Measurements from ENCODE around the gene ZNF205. TPM values are rescaled to one million over a fixed set of nuclear protein-coding genes. Genes with fewer than 3 reads are reported as not detected.
A peak's percentile ranks its signal among the peaks of the same experiment; 100 is the strongest.

The ZNF205 gene
- total and polyA plus RNA-seq, 2 of the 13 experiments (the other 11 are each of a cell fraction or from before 2014, with no cell fraction given): 5.8 to 10.2 TPM

DNA sequence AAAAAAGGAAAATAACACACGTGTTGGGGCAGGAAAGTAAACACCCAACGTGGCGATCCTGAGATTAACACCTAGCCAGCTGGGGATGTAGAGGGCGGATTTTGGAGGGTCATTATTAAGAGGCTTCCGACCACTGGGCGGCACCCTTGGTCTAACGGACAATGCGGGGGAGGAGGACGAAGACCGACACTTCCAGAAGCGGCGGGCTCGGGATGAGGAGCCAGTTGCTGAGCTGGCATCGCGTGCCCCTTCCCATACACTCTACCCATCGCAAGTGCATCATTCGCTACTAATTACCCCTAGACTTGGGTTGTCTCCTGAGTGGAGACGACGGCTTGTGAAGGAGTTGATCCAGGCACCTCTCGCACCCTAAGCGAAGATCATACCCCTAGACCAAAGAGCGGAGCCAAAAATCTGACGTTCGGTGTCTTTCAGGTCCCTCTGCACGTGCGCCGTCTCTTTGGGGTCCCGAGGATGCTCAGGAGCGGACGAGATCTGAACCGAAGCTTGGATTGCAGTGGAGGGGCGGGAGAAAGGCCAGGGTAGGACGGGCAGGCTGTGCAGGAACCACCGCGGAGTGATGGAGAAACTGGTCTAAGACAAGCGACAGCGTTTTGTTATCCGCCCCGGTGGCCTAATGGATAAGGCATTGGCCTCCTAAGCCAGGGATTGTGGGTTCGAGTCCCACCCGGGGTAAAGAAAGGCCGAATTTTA is 40.0 kb downstream of the ZNF205 start (continued):
- TF ChIP-seq, protein P1, sequence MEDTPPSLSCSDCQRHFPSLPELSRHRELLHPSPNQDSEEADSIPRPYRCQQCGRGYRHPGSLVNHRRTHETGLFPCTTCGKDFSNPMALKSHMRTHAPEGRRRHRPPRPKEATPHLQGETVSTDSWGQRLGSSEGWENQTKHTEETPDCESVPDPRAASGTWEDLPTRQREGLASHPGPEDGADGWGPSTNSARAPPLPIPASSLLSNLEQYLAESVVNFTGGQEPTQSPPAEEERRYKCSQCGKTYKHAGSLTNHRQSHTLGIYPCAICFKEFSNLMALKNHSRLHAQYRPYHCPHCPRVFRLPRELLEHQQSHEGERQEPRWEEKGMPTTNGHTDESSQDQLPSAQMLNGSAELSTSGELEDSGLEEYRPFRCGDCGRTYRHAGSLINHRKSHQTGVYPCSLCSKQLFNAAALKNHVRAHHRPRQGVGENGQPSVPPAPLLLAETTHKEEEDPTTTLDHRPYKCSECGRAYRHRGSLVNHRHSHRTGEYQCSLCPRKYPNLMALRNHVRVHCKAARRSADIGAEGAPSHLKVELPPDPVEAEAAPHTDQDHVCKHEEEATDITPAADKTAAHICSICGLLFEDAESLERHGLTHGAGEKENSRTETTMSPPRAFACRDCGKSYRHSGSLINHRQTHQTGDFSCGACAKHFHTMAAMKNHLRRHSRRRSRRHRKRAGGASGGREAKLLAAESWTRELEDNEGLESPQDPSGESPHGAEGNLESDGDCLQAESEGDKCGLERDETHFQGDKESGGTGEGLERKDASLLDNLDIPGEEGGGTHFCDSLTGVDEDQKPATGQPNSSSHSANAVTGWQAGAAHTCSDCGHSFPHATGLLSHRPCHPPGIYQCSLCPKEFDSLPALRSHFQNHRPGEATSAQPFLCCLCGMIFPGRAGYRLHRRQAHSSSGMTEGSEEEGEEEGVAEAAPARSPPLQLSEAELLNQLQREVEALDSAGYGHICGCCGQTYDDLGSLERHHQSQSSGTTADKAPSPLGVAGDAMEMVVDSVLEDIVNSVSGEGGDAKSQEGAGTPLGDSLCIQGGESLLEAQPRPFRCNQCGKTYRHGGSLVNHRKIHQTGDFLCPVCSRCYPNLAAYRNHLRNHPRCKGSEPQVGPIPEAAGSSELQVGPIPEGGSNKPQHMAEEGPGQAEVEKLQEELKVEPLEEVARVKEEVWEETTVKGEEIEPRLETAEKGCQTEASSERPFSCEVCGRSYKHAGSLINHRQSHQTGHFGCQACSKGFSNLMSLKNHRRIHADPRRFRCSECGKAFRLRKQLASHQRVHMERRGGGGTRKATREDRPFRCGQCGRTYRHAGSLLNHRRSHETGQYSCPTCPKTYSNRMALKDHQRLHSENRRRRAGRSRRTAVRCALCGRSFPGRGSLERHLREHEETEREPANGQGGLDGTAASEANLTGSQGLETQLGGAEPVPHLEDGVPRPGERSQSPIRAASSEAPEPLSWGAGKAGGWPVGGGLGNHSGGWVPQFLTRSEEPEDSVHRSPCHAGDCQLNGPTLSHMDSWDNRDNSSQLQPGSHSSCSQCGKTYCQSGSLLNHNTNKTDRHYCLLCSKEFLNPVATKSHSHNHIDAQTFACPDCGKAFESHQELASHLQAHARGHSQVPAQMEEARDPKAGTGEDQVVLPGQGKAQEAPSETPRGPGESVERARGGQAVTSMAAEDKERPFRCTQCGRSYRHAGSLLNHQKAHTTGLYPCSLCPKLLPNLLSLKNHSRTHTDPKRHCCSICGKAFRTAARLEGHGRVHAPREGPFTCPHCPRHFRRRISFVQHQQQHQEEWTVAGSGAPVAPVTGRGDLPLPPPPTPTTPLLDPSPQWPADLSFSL (CRISPR knock-in tag; IDR thresholded peaks at IDR 0.05): no peak
- 0 out of 2 replicates have a peak, but pooled peaks have one; percentile 25 for TF ChIP-seq ZNF563 (CRISPR knock-in tag; IDR thresholded peaks at IDR 0.05)
- TF ChIP-seq, protein P2, sequence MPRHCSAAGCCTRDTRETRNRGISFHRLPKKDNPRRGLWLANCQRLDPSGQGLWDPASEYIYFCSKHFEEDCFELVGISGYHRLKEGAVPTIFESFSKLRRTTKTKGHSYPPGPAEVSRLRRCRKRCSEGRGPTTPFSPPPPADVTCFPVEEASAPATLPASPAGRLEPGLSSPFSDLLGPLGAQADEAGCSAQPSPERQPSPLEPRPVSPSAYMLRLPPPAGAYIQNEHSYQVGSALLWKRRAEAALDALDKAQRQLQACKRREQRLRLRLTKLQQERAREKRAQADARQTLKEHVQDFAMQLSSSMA (CRISPR knock-in tag; IDR thresholded peaks at IDR 0.05): no peak
- peak; percentile 48; the same call in 1 of the 2 replicates for TF ChIP-seq MYC (CRISPR knock-in tag; IDR thresholded peaks at IDR 0.05; ENCODE audit: borderline replicate concordance)
- TF ChIP-seq, protein P3, sequence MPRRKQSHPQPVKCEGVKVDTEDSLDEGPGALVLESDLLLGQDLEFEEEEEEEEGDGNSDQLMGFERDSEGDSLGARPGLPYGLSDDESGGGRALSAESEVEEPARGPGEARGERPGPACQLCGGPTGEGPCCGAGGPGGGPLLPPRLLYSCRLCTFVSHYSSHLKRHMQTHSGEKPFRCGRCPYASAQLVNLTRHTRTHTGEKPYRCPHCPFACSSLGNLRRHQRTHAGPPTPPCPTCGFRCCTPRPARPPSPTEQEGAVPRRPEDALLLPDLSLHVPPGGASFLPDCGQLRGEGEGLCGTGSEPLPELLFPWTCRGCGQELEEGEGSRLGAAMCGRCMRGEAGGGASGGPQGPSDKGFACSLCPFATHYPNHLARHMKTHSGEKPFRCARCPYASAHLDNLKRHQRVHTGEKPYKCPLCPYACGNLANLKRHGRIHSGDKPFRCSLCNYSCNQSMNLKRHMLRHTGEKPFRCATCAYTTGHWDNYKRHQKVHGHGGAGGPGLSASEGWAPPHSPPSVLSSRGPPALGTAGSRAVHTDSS (CRISPR knock-in tag; conservative IDR thresholded peaks at IDR 0.05): no peak
- peak; percentile 65 for TF ChIP-seq ASH2L (IDR thresholded peaks at IDR 0.05; ENCODE audit: insufficient read length, low read depth, low read length)
- TF ChIP-seq ZNF343 (CRISPR knock-in tag; IDR thresholded peaks at IDR 0.05): no peak
- TF ChIP-seq ZNF629 (CRISPR knock-in tag; conservative IDR thresholded peaks at IDR 0.05): peak; percentile 45; the same call in 1 of the 2 replicates
- TF ChIP-seq, protein P4, sequence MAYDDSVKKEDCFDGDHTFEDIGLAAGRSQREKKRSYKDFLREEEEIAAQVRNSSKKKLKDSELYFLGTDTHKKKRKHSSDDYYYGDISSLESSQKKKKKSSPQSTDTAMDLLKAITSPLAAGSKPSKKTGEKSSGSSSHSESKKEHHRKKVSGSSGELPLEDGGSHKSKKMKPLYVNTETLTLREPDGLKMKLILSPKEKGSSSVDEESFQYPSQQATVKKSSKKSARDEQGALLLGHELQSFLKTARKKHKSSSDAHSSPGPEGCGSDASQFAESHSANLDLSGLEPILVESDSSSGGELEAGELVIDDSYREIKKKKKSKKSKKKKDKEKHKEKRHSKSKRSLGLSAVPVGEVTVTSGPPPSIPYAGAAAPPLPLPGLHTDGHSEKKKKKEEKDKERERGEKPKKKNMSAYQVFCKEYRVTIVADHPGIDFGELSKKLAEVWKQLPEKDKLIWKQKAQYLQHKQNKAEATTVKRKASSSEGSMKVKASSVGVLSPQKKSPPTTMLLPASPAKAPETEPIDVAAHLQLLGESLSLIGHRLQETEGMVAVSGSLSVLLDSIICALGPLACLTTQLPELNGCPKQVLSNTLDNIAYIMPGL (CRISPR knock-in tag; IDR thresholded peaks at IDR 0.05; ENCODE audit: borderline replicate concordance in 1 of 2, low read depth in 1 of 2): peak; percentile 99 to 100
- no peak for TF ChIP-seq ZNF713 (CRISPR knock-in tag; IDR thresholded peaks at IDR 0.05)
- TF ChIP-seq, protein P5, sequence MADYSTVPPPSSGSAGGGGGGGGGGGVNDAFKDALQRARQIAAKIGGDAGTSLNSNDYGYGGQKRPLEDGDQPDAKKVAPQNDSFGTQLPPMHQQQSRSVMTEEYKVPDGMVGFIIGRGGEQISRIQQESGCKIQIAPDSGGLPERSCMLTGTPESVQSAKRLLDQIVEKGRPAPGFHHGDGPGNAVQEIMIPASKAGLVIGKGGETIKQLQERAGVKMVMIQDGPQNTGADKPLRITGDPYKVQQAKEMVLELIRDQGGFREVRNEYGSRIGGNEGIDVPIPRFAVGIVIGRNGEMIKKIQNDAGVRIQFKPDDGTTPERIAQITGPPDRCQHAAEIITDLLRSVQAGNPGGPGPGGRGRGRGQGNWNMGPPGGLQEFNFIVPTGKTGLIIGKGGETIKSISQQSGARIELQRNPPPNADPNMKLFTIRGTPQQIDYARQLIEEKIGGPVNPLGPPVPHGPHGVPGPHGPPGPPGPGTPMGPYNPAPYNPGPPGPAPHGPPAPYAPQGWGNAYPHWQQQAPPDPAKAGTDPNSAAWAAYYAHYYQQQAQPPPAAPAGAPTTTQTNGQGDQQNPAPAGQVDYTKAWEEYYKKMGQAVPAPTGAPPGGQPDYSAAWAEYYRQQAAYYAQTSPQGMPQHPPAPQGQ (CRISPR knock-in tag; IDR thresholded peaks at IDR 0.05; ENCODE audit: borderline replicate concordance): no peak
- TF ChIP-seq ZNF670 (CRISPR knock-in tag; IDR thresholded peaks at IDR 0.05; ENCODE audit: borderline replicate concordance): no peak
- 0 out of 2 replicates have a peak, but pooled peaks have one; percentile 36 for TF ChIP-seq ZNF724P (CRISPR knock-in tag; IDR thresholded peaks at IDR 0.05; ENCODE audit: borderline replicate concordance)
- no peak for TF ChIP-seq CBX2 (IDR thresholded peaks at IDR 0.05; ENCODE audit: low read depth, low read length)
- no peak for TF ChIP-seq CBX2 (CRISPR knock-in tag; IDR thresholded peaks at IDR 0.05; ENCODE audit: low read depth)

All from HepG2 (cell line).